Aorta (tissue), 5 donors: ENCODE data around the gene GPR17. TPM values are rescaled to one million over a fixed set of nuclear protein-coding genes. Genes with fewer than 3 reads are reported as not detected.

Experiments used
- ATAC-seq: fragments of 200-7000 bp; cut with Tn5 transposase; one replicate; pipeline ENCODE4 v1.9.1; 2022; ENCODE audit warnings: moderate library complexity; ENCODE audit not compliant: low FRiP score
- DNase-seq, 2 donors: peaks; one replicate each; pipeline ENCODE4 v3.0.0-alpha.2; 2020
- H3K27ac ChIP-seq, 2 donors: one replicate each; pipeline ENCODE4 v1.5.1; 2013; ENCODE audit warnings: low read length in 2 of 2, mild to moderate bottlenecking in 2 of 2, moderate library complexity in 2 of 2, control low read depth in 1 of 2, inconsistent platforms in 1 of 2, low read depth in 1 of 2
- H3K27me3 ChIP-seq, 2 donors: one replicate each; pipeline ENCODE4 v1.6.1; 2013; ENCODE audit warnings: control low read depth in 1 of 2, low read length in 1 of 2, mild to moderate bottlenecking in 1 of 2, moderate library complexity in 1 of 2; ENCODE audit not compliant: insufficient read depth in 2 of 2, control insufficient read depth in 1 of 2
- H3K36me3 ChIP-seq, 2 donors: one replicate each; pipeline ENCODE4 v1.6.1; 2013; ENCODE audit warnings: control low read depth in 1 of 2, low read length in 1 of 2, mild to moderate bottlenecking in 1 of 2; ENCODE audit not compliant: insufficient read depth in 2 of 2, control insufficient read depth in 1 of 2
- H3K4me1 ChIP-seq, 2 donors: one replicate each; pipeline ENCODE4 v1.6.1; 2013; ENCODE audit warnings: low read length in 2 of 2, control low read depth in 1 of 2, mild to moderate bottlenecking in 1 of 2, moderate library complexity in 1 of 2; ENCODE audit not compliant: insufficient read depth in 2 of 2, control insufficient read depth in 1 of 2
- H3K4me3 ChIP-seq, 2 donors: one replicate each; pipeline ENCODE4 v1.5.1; 2013; ENCODE audit warnings: low read length in 2 of 2, control low read depth in 1 of 2, mild to moderate bottlenecking in 1 of 2
- H3K9me3 ChIP-seq: one replicate; pipeline ENCODE4 v1.6.1; 2013; ENCODE audit warnings: mild to moderate bottlenecking, low read length; ENCODE audit not compliant: control insufficient read depth
- WGBS, 2 donors: extraction: QIAGEN DNeasy Blood & Tissue Kit; methylation state at CpG; one replicate each; pipeline ENCODE4 v1.1.7; 2013; 5-methylcytosine and 5-hydroxymethylcytosine counted together
- intact Hi-C, 2 donors: fragments of 100-400 bp; cut with DNase I; formaldehyde crosslinking; loops; one replicate each; pipeline versions ENCODE4 v1.14.2 to v1.15.0; 2022
- polyA plus RNA-seq, 2 donors: library from polyadenylated mRNA; stranded (reverse); fragments of 200-250 nt; gene quantifications; one replicate each; pipeline ENCODE4 v1.2.3, GENCODE V29; 2013
- total RNA-seq, 2 donors: library from RNA; stranded (reverse); fragmentation: NEBNext Ultra II Directional; extraction: Animal tissue kit (Norgen Biotek cat#: 25700); gene quantifications; one replicate each; pipeline ENCODE4 v1.2.1, GENCODE V29; 2021
- donor health status: healthy with polysubstance abuse.
- donor health status: Bipolar disorder and iron deficiency.
- donor health status: DM: no; HTN: no; CAD: no.
- donor health status: DM: no; HTN: no; CAD: no.
- donor health status: DM: yes; HTN: yes; CAD: no.

The GPR17 gene
- total and polyA plus RNA-seq, 4 donors, result 0.16 to 3.7 (median 0.63) TPM; not detected in 1

DNA sequence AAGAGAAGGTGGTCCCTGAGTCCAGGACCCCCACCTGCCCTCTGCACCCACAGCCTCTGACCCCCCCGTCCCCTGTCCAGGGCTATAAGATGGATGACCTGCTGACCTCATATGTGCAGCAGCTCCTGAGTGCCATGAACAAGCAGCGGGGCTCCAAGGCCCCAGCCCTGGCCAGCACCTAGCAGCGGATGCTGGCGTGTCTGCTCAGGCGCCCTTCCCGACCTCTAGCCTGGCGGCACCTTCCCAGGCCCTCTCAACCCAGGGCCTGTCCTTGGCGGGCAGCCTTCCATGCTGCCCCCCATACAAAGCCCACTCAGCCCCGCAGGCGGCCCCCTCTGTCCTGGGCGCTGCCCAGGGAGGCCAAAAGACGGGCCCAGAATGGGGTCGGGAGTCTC is 8.7 kb upstream of the GPR17 start:
- H3K9me3 ChIP-seq, result no peaks in the 10 kb centered on the region
- H3K4me1 ChIP-seq, result no peaks in the 10 kb centered on the region
- ATAC-seq (no peak), DNase-seq (no peak)
- 75 to 76% methylated on average over 13 of the region's 13 CpGs for WGBS, 2 donors
- no peak overlapping the region for H3K4me3 ChIP-seq
- intact Hi-C loops, result loop anchor here (5.0 to 10.0 kb wide), 2 partner anchors 110 to 112 kb away; partner anchors contain the start of gene IWS1 (in 2 of the 2)
- H3K27me3 ChIP-seq, result no peaks in the 10 kb centered on the region
- H3K36me3 ChIP-seq, result no peaks in the 10 kb centered on the region
- peak overlapping the region in 1 of 2 donors; percentile 28 for H3K27ac ChIP-seq

- H3K4me3 ChIP-seq, result no peak overlapping the region
- H3K4me1 ChIP-seq, result no peaks in the 10 kb centered on the region
- WGBS, 2 donors, result 22% methylated on average over 8 of the region's 8 CpGs
- no peak for DNase-seq
- ATAC-seq, result peak; percentile 25
- no peaks in the 10 kb centered on the region for H3K9me3 ChIP-seq
- H3K27ac ChIP-seq, result peak overlapping the region in 1 of 2 donors; percentile 79
- intact Hi-C loops, result loop anchor here (5.0 to 10.0 kb wide), 2 partner anchors 110 to 113 kb away; partner anchors contain the start of gene IWS1 (in 2 of the 2)
- H3K27me3 ChIP-seq, result no peaks in the 10 kb centered on the region
- H3K36me3 ChIP-seq, result no peaks in the 10 kb centered on the region
Observed at GRCh38 chr2:127637725-127638252, 8.2 kb upstream of the GPR17 start.

GRCh38 chr2:127638361-127639110 is 7.4 kb upstream of the GPR17 start:
- Histone ChIP-seq H3K9me3 (no peaks in the 10 kb centered on the region), H3K27me3 (no peaks in the 10 kb centered on the region), H3K27ac (peak overlapping the region in 1 of 2 donors; percentile 79), H3K36me3 (no peaks in the 10 kb centered on the region), H3K4me3 (no peak overlapping the region), H3K4me1 (no peaks in the 10 kb centered on the region)
- intact Hi-C loops, result loop anchor here (5.0 to 10.0 kb wide), 2 partner anchors 111 to 114 kb away; partner anchors contain the start of gene IWS1 (in 2 of the 2)
- no peak for ATAC-seq
- DNase-seq, result no peak
- 70 to 71% methylated on average over 23 of the region's 23 CpGs for WGBS, 2 donors

GRCh38 chr2:127639111-127639474 is 6.9 kb upstream of the GPR17 start:
- no peaks in the 10 kb centered on the region for H3K36me3 ChIP-seq
- DNase-seq (no peak), ATAC-seq (no peak)
- H3K27me3 ChIP-seq, result no peaks in the 10 kb centered on the region
- intact Hi-C loops, result loop anchor here (5.0 to 10.0 kb wide), 2 partner anchors 112 to 114 kb away; partner anchors contain the start of gene IWS1 (in 2 of the 2)
- 90 to 91% methylated on average over 13 of the region's 13 CpGs for WGBS, 2 donors
- H3K4me3 ChIP-seq, result no peak overlapping the region
- H3K9me3 ChIP-seq, result no peaks in the 10 kb centered on the region
- H3K27ac ChIP-seq, result no peak overlapping the region
- no peaks in the 10 kb centered on the region for H3K4me1 ChIP-seq

GRCh38 chr2:127640082-127641072 is 5.6 kb upstream of the GPR17 start:
- ATAC-seq, result no peak
- Histone ChIP-seq H3K9me3 (no peaks in the 10 kb centered on the region), H3K36me3 (no peaks in the 10 kb centered on the region), H3K27me3 (no peaks in the 10 kb centered on the region), H3K27ac (no peak overlapping the region), H3K4me3 (no peak overlapping the region), H3K4me1 (no peaks in the 10 kb centered on the region)
- WGBS, 2 donors, result 71 to 75% methylated on average over 24 to 25 of the region's 25 CpGs
- intact Hi-C loops, result no loop called here
- DNase-seq, result no peak

- no peaks in the 10 kb centered on the region for H3K4me1 ChIP-seq
- no peak overlapping the region for H3K27ac ChIP-seq
- 80 to 84% methylated on average over 6 of the region's 6 CpGs for WGBS, 2 donors
- ATAC-seq (no peak), DNase-seq (no peak)
- intact Hi-C loops, result no loop called here
- H3K4me3 ChIP-seq, result no peak overlapping the region
- H3K36me3 ChIP-seq, result no peaks in the 10 kb centered on the region
- H3K27me3 ChIP-seq, result no peaks in the 10 kb centered on the region
- no peaks in the 10 kb centered on the region for H3K9me3 ChIP-seq
Observed at GRCh38 chr2:127641133-127641532, 4.8 kb upstream of the GPR17 start.

GRCh38 chr2:127641846-127642507 is 4.0 kb upstream of the GPR17 start:
- Histone ChIP-seq H3K4me1 (no peaks in the 10 kb centered on the region), H3K27ac (no peak overlapping the region), H3K36me3 (no peaks in the 10 kb centered on the region), H3K27me3 (no peaks in the 10 kb centered on the region), H3K4me3 (no peak overlapping the region), H3K9me3 (no peaks in the 10 kb centered on the region)
- no peak for DNase-seq
- ATAC-seq, result no peak
- intact Hi-C loops, result no loop called here
- WGBS, 2 donors, result 74 to 82% methylated on average over 25 of the region's 25 CpGs
